CD4-positive, alpha-beta T cell (primary cell): ENCODE data around the gene GALNTL6. TPM values are rescaled to one million over a fixed set of nuclear protein-coding genes. Genes with fewer than 3 reads are reported as not detected.

Experiments
- ATAC-seq: fragments of 200-7000 bp; cut with Tn5 transposase; one replicate; pipeline ENCODE4 v1.10.0; 2022; ENCODE audit warnings: mild to moderate bottlenecking; ENCODE audit not compliant: poor library complexity
- CTCF ChIA-PET: fragments of 350-600 bp; sonication (Branson Sonifier 250); formaldehyde crosslinking; loops from one replicate; lab custom pipeline; 2021; ENCODE audit warnings: antibody characterized with exemption, inconsistent platforms; lab: Charles Lee
- POLR2A ChIA-PET: fragments of 350-600 bp; sonication (Branson Sonifier 250); formaldehyde crosslinking; loops from one replicate; lab custom pipeline; 2021; ENCODE audit warnings: antibody characterized with exemption, inconsistent platforms; lab: Charles Lee
- DNase-seq, 14 experiments: peaks; one replicate each; pipeline ENCODE4 v3.0.0-alpha.2; 2013 to 2020; ENCODE audit warnings: mixed read lengths in 2 of 14
- H3K27ac ChIP-seq, 2 donors: one replicate each; pipeline versions ENCODE4 v1.5.1 to v1.7.0; 2013; ENCODE audit warnings: low read length in 2 of 2, low read depth in 1 of 2, mild to moderate bottlenecking in 1 of 2
- H3K27me3 ChIP-seq, 2 experiments: 1 replicate in 1 of 2; 2 replicates in 1 of 2; pipeline versions ENCODE4 v1.6.1 to v1.7.0; 2013; ENCODE audit warnings: low read length in 2 of 2, control low read depth in 1 of 2, mild to moderate bottlenecking in 1 of 2, moderate library complexity in 1 of 2; ENCODE audit not compliant: insufficient read depth in 2 of 2, control insufficient read depth in 1 of 2
- H3K36me3 ChIP-seq: one replicate; pipeline ENCODE4 v1.6.1; 2013; ENCODE audit warnings: low read length, control low read depth; ENCODE audit not compliant: insufficient read depth
- H3K4me1 ChIP-seq: one replicate; pipeline ENCODE4 v1.6.1; 2013; ENCODE audit warnings: low read length, control low read depth; ENCODE audit not compliant: insufficient read depth
- H3K4me3 ChIP-seq: one replicate; pipeline ENCODE4 v1.5.1; 2013; ENCODE audit warnings: mild to moderate bottlenecking, low read length, moderate library complexity
- H3K9me3 ChIP-seq, 2 experiments: 1 replicate in 1 of 2; 2 replicates in 1 of 2; pipeline versions ENCODE4 v1.6.1 to v1.7.0; 2013; ENCODE audit warnings: low read length in 2 of 2, mild to moderate bottlenecking in 2 of 2, control low read depth in 1 of 2, moderate library complexity in 1 of 2; ENCODE audit not compliant: control insufficient read depth in 1 of 2, insufficient read depth in 1 of 2
- H3K27ac Mint-ChIP-seq: one replicate; pipeline ENCODE4 v1.8.0; 2020; ENCODE audit warnings: mixed read lengths
- H3K27me3 Mint-ChIP-seq: one replicate; pipeline ENCODE4 v1.8.0; 2021; ENCODE audit warnings: mixed read lengths
- H3K36me3 Mint-ChIP-seq: one replicate; pipeline ENCODE4 v1.8.0; 2021; ENCODE audit warnings: low read depth, mixed read lengths
- H3K4me1 Mint-ChIP-seq: one replicate; pipeline ENCODE4 v1.8.0; 2021; ENCODE audit warnings: low read depth, mixed read lengths
- H3K4me3 Mint-ChIP-seq: one replicate; pipeline ENCODE4 v1.8.0; 2020; ENCODE audit warnings: mild to moderate bottlenecking, mixed read lengths
- H3K9me3 Mint-ChIP-seq: one replicate; pipeline ENCODE4 v1.8.0; 2020; ENCODE audit warnings: mixed read lengths
- CTCF ChIP-seq: fragments of 200-600 bp; IDR thresholded peaks from one replicate; pipeline ENCODE4 v1.8.0; 2022; ENCODE audit warnings: antibody characterized with exemption, mild to moderate bottlenecking
- intact Hi-C, 2 experiments: fragments of 100-400 bp; cut with DNase I in 1 of 2; cut with micrococcal nuclease in 1 of 2; formaldehyde crosslinking; loops; one replicate each; pipeline versions ENCODE4 v1.15.1 to v1.9.0; 2023 to 2025; cut with DNase I, micrococcal nuclease
- total RNA-seq, 174 experiments: library from RNA in 2 of 174; stranded (reverse) in 2 of 174; gene quantifications; one replicate each; pipeline ENCODE4 v1.2.3 and lab custom pipeline; 2021 to 2026

The GALNTL6 gene
- total RNA-seq, 2 experiments from 2014 or later, result not detected

- intact Hi-C loops, result no loop called here
- Mint-ChIP-seq H3K4me1 (no peaks in the 10 kb centered on the region), H3K4me3 (no peak overlapping the region), H3K27ac (no peak overlapping the region), H3K36me3 (no peaks in the 10 kb centered on the region), H3K27me3 (no peaks in the 10 kb centered on the region), H3K9me3 (peaks cover 6% of the 10 kb centered on the region)
- H3K4me3 ChIP-seq, result no peak overlapping the region
- ATAC-seq, result no peak
- CTCF ChIA-PET, result no interaction called here
- no peaks in the 10 kb centered on the region for H3K36me3 ChIP-seq
- POLR2A ChIA-PET, result no interaction called here
- H3K27ac ChIP-seq, result no peak overlapping the region
- TF ChIP-seq CTCF, result no peak
- H3K4me1 ChIP-seq, result no peaks in the 10 kb centered on the region
- H3K27me3 ChIP-seq, result no peaks in the 10 kb centered on the region
- H3K9me3 ChIP-seq, result no peaks in the 10 kb centered on the region
- DNase-seq, result no peak
Measured at GRCh38 chr4:172649143-172649542, 835.9 kb downstream of the GALNTL6 start.

- Histone ChIP-seq H3K4me1 (no peaks in the 10 kb centered on the region), H3K27ac (no peak overlapping the region), H3K27me3 (no peaks in the 10 kb centered on the region), H3K36me3 (no peaks in the 10 kb centered on the region), H3K9me3 (no peaks in the 10 kb centered on the region), H3K4me3 (no peak overlapping the region)
- ChIA-PET POLR2A (no interaction called here), CTCF (no interaction called here)
- H3K4me3 Mint-ChIP-seq, result no peak overlapping the region
- ATAC-seq, result no peak
- H3K27ac Mint-ChIP-seq, result no peak overlapping the region
- no peak for DNase-seq
- no peaks in the 10 kb centered on the region for H3K27me3 Mint-ChIP-seq
- no peaks in the 10 kb centered on the region for H3K36me3 Mint-ChIP-seq
- TF ChIP-seq CTCF, result no peak
- intact Hi-C loops, result no loop called here
- no peaks in the 10 kb centered on the region for H3K4me1 Mint-ChIP-seq
- peaks cover 4% of the 10 kb centered on the region for H3K9me3 Mint-ChIP-seq
Measured at GRCh38 chr4:172650758-172651530, 837.7 kb downstream of the GALNTL6 start.

- H3K27ac Mint-ChIP-seq, result no peak overlapping the region
- H3K9me3 ChIP-seq, result no peaks in the 10 kb centered on the region
- H3K36me3 ChIP-seq, result no peaks in the 10 kb centered on the region
- ChIA-PET POLR2A (no interaction called here), CTCF (no interaction called here)
- no peak overlapping the region for H3K4me3 Mint-ChIP-seq
- H3K4me1 Mint-ChIP-seq, result no peaks in the 10 kb centered on the region
- ATAC-seq, result no peak
- H3K9me3 Mint-ChIP-seq, result peaks cover 4% of the 10 kb centered on the region
- H3K4me1 ChIP-seq, result no peaks in the 10 kb centered on the region
- no peaks in the 10 kb centered on the region for H3K36me3 Mint-ChIP-seq
- H3K27me3 ChIP-seq, result no peaks in the 10 kb centered on the region
- DNase-seq, result no peak
- intact Hi-C loops, result no loop called here
- TF ChIP-seq CTCF, result no peak
- H3K4me3 ChIP-seq, result no peak overlapping the region
- H3K27me3 Mint-ChIP-seq, result no peaks in the 10 kb centered on the region
- no peak overlapping the region for H3K27ac ChIP-seq
Measured at GRCh38 chr4:172651961-172652360, 838.8 kb downstream of the GALNTL6 start.
